HG02840 (cell line): ENCODE data around the gene TMTC2.

Experiments used
- ATAC-seq: cut with Tn5 transposase; IDR thresholded peaks from one replicate; pipeline ENCODE4 v1.9.1; 2021; ENCODE audit warnings: mild to moderate bottlenecking, moderate library complexity, moderate number of reproducible peaks; ENCODE audit not compliant: unreplicated experiment, low FRiP score

The TMTC2 gene

GRCh38 chr12:82872088-82872487 is 185.4 kb downstream of the TMTC2 start:
- ATAC-seq = no peak

- ATAC-seq = no peak
Measured at GRCh38 chr12:82873309-82873708, 186.6 kb downstream of the TMTC2 start.

- ATAC-seq = no peak
Measured at GRCh38 chr12:82873951-82874350, 187.2 kb downstream of the TMTC2 start.

- ATAC-seq = no peak
Measured at GRCh38 chr12:82874945-82875344, 188.2 kb downstream of the TMTC2 start.

GRCh38 chr12:82876075-82876474 is 189.4 kb downstream of the TMTC2 start:
- no peak for ATAC-seq

GRCh38 chr12:82877963-82878362 is 191.3 kb downstream of the TMTC2 start:
- ATAC-seq = no peak

- no peak for ATAC-seq
Measured at GRCh38 chr12:82880442-82880901, 193.8 kb downstream of the TMTC2 start.

GRCh38 chr12:82883394-82884355 is 197.0 kb downstream of the TMTC2 start:
- ATAC-seq = no peak

GRCh38 chr12:82886671-82887340 is 200.1 kb downstream of the TMTC2 start:
- ATAC-seq = no peak

- no peak for ATAC-seq
Measured at GRCh38 chr12:82893896-82894295, 207.2 kb downstream of the TMTC2 start.

GRCh38 chr12:82896277-82896676 is 209.6 kb downstream of the TMTC2 start:
- ATAC-seq = no peak

GRCh38 chr12:82896979-82897378 is 210.3 kb downstream of the TMTC2 start:
- ATAC-seq = no peak

- ATAC-seq = no peak
Measured at GRCh38 chr12:82898441-82898840, 211.7 kb downstream of the TMTC2 start.

GRCh38 chr12:82904219-82904790 is 217.6 kb downstream of the TMTC2 start:
- no peak for ATAC-seq

- ATAC-seq = no peak
Measured at GRCh38 chr12:82910246-82910893, 223.7 kb downstream of the TMTC2 start.

- no peak for ATAC-seq
Measured at GRCh38 chr12:82912406-82912805, 225.7 kb downstream of the TMTC2 start.

GRCh38 chr12:82919388-82920054 is 232.8 kb downstream of the TMTC2 start:
- no peak for ATAC-seq

- ATAC-seq = no peak
Measured at GRCh38 chr12:82923935-82924334, 237.2 kb downstream of the TMTC2 start.

GRCh38 chr12:82926630-82927029 is 239.9 kb downstream of the TMTC2 start:
- no peak for ATAC-seq

- ATAC-seq = no peak
Measured at GRCh38 chr12:82930301-82930700, 243.6 kb downstream of the TMTC2 start.
